Measurements from ENCODE around the gene POMT1. TPM values are rescaled to one million over a fixed set of nuclear protein-coding genes. Genes with fewer than 3 reads are reported as not detected.
"Not testable (repeated sequence)": the region's sequence is repeated elsewhere in the genome, so short reads cannot be mapped to it uniquely, and the experiment has no call there.

POMT1 gene
- total RNA-seq, 4 donors from 2014 or later = 16.6 to 62.0 (median 34.1) TPM

DNA sequence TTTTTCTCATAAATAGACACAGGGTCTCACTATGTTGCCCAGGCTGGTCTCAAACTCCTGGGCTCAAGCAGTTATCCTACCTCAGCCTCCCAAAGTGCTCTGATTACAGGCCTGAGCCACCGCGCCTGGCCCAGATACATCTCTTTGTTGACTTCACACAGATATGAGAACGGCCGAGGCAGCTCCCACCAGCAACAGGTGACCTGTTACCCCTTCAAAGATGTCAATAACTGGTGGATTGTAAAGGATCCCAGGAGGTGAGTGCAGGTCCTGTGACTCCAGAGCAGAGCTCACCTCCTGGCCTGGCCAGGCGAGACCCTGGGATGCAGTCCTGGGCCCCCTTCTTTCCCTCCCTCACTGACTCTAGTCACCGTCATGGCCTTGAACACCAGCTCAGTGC is 9.2 kb downstream of the POMT1 start:
- H3K9me3 ChIP-seq = no peaks in the 10 kb centered on the region
- no peaks in the 10 kb centered on the region for H3K4me1 ChIP-seq
- no peaks in the 10 kb centered on the region for H3K27me3 ChIP-seq
- peaks cover 78% of the 10 kb centered on the region for H3K36me3 ChIP-seq
- 89% methylated on average over 6 of the region's 6 CpGs for WGBS
- H3K4me3 ChIP-seq = no peak overlapping the region
- no peak for DNase-seq (ENCODE audit: low spot score in 2 of 2)
- TF ChIP-seq POLR2A (IDR thresholded peaks at IDR 0.05) = no peak
- TF ChIP-seq, protein P1, sequence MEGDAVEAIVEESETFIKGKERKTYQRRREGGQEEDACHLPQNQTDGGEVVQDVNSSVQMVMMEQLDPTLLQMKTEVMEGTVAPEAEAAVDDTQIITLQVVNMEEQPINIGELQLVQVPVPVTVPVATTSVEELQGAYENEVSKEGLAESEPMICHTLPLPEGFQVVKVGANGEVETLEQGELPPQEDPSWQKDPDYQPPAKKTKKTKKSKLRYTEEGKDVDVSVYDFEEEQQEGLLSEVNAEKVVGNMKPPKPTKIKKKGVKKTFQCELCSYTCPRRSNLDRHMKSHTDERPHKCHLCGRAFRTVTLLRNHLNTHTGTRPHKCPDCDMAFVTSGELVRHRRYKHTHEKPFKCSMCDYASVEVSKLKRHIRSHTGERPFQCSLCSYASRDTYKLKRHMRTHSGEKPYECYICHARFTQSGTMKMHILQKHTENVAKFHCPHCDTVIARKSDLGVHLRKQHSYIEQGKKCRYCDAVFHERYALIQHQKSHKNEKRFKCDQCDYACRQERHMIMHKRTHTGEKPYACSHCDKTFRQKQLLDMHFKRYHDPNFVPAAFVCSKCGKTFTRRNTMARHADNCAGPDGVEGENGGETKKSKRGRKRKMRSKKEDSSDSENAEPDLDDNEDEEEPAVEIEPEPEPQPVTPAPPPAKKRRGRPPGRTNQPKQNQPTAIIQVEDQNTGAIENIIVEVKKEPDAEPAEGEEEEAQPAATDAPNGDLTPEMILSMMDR (IDR thresholded peaks at IDR 0.05) = no peak
- no peak for TF ChIP-seq EP300 (IDR thresholded peaks at IDR 0.05)
- no peak for TF ChIP-seq POLR2AphosphoS5 (IDR thresholded peaks at IDR 0.05)
- no peak overlapping the region for H3K27ac ChIP-seq

DNA sequence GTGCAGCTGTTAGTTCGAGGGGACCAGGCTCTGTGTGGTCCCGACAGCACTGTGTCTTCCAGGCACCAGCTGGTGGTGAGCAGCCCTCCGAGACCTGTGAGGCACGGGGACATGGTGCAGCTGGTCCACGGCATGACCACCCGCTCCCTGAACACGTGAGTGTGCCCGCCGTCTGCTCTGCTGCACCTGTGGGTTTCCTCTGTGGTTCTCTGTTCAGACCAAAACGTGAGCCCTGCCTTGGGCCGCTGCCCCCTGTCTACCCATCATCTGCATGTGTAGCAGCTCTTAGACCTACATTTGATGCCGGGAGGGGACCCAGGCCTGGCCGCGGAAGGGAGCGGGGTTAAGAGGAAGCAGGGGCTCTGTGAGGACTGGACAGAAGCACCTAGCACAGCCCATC is 10.5 kb downstream of the POMT1 start:
- no peak overlapping the region for H3K4me3 ChIP-seq
- WGBS = 90% methylated on average over 5 of the region's 15 CpGs
- TF ChIP-seq POLR2AphosphoS5 (IDR thresholded peaks at IDR 0.05) (no peak), POLR2A (IDR thresholded peaks at IDR 0.05) (no peak), EP300 (IDR thresholded peaks at IDR 0.05) (no peak)
- TF ChIP-seq, protein P1 (IDR thresholded peaks at IDR 0.05) = no peak

DNA sequence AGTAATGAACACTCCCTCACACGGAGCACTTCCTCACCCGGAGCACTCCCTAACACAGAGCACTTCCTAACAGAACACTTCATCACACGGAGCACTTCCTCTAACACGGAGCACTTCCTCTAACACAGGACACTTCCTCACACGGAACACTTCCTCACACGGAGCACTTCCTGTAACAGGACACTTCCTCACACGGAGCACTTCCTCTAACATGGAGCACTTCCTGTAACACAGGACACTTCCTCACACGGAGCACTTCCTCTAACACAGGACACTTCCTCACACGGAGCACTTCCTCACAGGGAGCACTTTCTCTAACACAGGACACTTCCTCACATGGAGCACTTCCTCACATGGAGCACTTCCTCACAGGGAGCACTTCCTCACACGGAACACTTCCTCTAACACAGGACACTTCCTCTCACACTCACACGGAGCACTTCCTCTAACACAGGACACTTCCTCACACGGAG is 12.9 kb downstream of the POMT1 start:
- H3K9me3 ChIP-seq; H3K4me3 ChIP-seq; DNase-seq (ENCODE audit: low spot score in 2 of 2); H3K27ac ChIP-seq; H3K4me1 ChIP-seq; H3K27me3 ChIP-seq: not testable (repeated sequence)
- 84% methylated on average over 8 of the region's 12 CpGs for WGBS
- H3K36me3 ChIP-seq = peaks cover 88% of the 10 kb centered on the region

More for the DNA sequence above, 10.5 kb downstream of the POMT1 start:
- Histone ChIP-seq H3K27me3 (no peaks in the 10 kb centered on the region), H3K36me3 (peaks cover 82% of the 10 kb centered on the region), H3K9me3 (no peaks in the 10 kb centered on the region), H3K27ac (no peak overlapping the region), H3K4me1 (no peaks in the 10 kb centered on the region)
- DNase-seq (ENCODE audit: low spot score in 2 of 2) = no peak

DNA sequence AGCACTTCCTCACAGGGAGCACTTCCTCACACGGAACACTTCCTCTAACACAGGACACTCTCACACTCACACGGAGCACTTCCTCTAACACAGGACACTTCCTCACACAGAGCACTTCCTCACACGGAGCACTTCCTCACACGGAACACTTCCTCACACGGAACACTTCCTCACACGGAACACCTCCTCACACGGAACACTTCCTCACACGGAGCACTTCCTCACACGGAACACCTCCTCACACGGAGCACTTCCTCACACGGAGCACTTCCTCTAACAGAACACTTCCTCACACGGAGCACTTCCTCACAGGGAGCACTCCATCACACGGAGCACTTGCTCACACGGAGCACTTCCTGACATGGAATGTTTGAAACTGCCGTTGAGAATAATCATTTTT is 13.4 kb downstream of the POMT1 start:
- TF ChIP-seq POLR2A (IDR thresholded peaks at IDR 0.05) (no peak), POLR2AphosphoS5 (IDR thresholded peaks at IDR 0.05) (no peak), EP300 (IDR thresholded peaks at IDR 0.05) (no peak)
- TF ChIP-seq, protein P1 (IDR thresholded peaks at IDR 0.05) = no peak
- 83% methylated on average over 13 of the region's 15 CpGs for WGBS
- no peak for DNase-seq (ENCODE audit: low spot score in 2 of 2)
- Histone ChIP-seq H3K27ac (no peak overlapping the region), H3K36me3 (peaks cover 88% of the 10 kb centered on the region), H3K9me3 (no peaks in the 10 kb centered on the region), H3K4me1 (no peaks in the 10 kb centered on the region), H3K27me3 (no peaks in the 10 kb centered on the region), H3K4me3 (no peak overlapping the region)

DNA sequence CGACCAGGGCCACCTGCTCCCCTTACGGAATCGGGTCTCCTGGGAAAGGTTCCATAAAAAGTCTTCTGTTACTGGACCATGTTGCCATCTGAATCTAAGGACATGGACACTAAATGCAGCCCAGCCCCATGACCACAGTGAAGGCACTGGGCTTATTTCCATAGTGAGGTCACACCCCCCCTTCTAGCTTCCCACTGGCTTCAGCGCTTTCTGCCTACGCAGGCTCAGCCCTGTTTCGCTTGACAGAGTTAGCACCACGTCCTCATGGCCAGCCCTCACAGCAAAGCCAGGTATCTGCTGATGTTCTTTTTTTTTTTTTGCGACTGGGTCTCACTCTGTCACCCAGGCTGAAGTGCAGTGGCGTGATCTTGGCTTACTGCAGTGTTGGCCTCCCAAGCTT is 14.2 kb downstream of the POMT1 start:
- Histone ChIP-seq H3K4me3 (no peak overlapping the region), H3K36me3 (peaks cover 88% of the 10 kb centered on the region), H3K4me1 (no peaks in the 10 kb centered on the region), H3K27ac (no peak overlapping the region), H3K9me3 (no peaks in the 10 kb centered on the region), H3K27me3 (no peaks in the 10 kb centered on the region)
- TF ChIP-seq EP300 (IDR thresholded peaks at IDR 0.05) (no peak), POLR2A (IDR thresholded peaks at IDR 0.05) (no peak), POLR2AphosphoS5 (IDR thresholded peaks at IDR 0.05) (no peak)
- TF ChIP-seq, protein P1 (IDR thresholded peaks at IDR 0.05) = no peak
- DNase-seq (ENCODE audit: low spot score in 2 of 2) = no peak
- 89% methylated on average over 9 of the region's 9 CpGs for WGBS

DNA sequence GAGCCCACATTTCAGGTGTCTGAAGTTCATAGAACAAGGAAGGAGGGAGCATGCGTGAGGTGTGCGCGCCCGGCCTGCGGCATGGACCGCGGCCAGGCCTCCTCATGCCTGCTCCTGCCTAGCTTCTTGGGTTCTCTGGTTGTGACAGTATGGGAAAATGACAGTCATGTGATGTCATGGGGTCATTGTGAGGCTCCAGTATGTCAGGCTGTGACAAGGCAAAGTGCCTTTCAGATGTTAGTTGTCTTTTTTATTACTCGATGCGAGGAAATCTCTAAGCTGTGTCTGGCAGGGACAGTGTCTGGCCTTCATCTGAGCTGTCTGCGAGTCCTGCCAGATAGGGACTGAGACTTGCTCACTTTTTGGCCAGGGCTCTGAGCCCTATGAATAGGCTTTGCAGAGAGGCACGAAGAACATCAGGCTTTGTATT is 15.1 kb downstream of the POMT1 start:
- Histone ChIP-seq H3K27me3 (no peaks in the 10 kb centered on the region), H3K4me1 (no peaks in the 10 kb centered on the region), H3K4me3 (no peak overlapping the region), H3K27ac (no peak overlapping the region), H3K9me3 (no peaks in the 10 kb centered on the region), H3K36me3 (peaks cover 88% of the 10 kb centered on the region)
- TF ChIP-seq POLR2AphosphoS5 (IDR thresholded peaks at IDR 0.05) (no peak), POLR2A (IDR thresholded peaks at IDR 0.05) (no peak), EP300 (IDR thresholded peaks at IDR 0.05) (no peak)
- TF ChIP-seq, protein P1 (IDR thresholded peaks at IDR 0.05) = no peak
- 87% methylated on average over 11 of the region's 11 CpGs for WGBS
- no peak for DNase-seq (ENCODE audit: low spot score in 2 of 2)

All from suprapubic skin (tissue), 4 donors.